ENCODE data around the gene TBC1D16.

DNA sequence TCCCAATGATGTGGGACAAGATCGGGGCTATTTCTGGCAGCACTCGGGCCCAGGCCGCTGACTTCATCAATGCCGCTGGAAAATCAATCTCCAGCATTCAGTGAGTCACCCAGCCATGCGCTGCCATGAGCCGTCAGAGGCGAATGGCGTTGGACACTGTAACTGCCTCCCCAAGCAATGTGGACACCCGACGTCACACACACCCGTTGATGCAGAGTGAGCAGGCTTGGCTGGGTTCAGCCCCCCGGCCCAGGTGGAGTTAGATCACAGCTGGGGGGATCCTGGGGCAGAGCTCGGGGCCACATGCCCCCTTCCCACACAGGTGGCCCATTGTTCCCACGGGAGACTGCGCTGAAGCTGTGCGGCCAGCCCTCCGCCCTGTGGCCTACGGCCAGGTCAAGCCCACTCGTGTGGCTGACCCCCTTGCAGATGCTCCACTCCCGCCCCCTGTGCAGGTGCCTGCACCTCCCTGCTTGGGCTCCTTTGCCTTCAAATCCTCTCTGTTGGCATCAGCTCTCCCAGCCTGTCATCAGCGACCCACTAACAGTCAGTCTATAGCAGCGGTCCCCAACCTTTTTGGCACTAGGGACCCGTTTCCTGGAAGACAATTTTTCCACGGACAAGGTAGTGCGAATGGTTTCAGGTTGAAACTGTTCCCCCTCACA, 89.9 kb downstream of the TBC1D16 start:
- TF ChIP-seq, protein P1, sequence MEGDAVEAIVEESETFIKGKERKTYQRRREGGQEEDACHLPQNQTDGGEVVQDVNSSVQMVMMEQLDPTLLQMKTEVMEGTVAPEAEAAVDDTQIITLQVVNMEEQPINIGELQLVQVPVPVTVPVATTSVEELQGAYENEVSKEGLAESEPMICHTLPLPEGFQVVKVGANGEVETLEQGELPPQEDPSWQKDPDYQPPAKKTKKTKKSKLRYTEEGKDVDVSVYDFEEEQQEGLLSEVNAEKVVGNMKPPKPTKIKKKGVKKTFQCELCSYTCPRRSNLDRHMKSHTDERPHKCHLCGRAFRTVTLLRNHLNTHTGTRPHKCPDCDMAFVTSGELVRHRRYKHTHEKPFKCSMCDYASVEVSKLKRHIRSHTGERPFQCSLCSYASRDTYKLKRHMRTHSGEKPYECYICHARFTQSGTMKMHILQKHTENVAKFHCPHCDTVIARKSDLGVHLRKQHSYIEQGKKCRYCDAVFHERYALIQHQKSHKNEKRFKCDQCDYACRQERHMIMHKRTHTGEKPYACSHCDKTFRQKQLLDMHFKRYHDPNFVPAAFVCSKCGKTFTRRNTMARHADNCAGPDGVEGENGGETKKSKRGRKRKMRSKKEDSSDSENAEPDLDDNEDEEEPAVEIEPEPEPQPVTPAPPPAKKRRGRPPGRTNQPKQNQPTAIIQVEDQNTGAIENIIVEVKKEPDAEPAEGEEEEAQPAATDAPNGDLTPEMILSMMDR (conservative IDR thresholded peaks at IDR 0.05; ENCODE audit: low read length), result no peak
- no peak for TF ChIP-seq EZH2phosphoT487 (IDR thresholded peaks at IDR 0.05; ENCODE audit: borderline replicate concordance)

Data from Loucy (cell line).